Measurements from ENCODE around the gene KCNE1.
A peak's percentile ranks its signal among the peaks of the same experiment; 100 is the strongest.

Gene KCNE1

DNA sequence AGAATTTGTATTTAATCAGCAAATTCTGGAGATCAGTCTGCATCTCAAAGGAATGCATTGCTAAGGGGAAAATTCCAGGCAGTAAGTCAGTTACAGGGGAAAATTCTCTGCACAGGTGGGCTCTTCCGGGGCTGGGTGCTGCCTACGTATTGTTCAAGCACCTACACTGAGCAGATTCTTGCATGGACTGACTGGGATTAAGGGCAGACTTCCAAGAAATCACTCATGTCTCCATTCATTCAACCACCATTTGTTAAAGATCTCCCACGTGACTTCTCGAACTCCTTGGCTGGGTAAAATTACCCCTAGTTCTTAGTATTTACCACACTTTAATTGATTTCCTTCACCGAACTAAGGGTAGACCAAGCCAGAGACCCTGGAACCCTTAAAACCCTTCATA, 28.2 kb upstream of the KCNE1 start:
- H3K27ac ChIP-seq, result no peak overlapping the region
- no peak overlapping the region for H3K4me3 ChIP-seq
- H3K4me2 ChIP-seq, result no peak overlapping the region
- no peaks in the 10 kb centered on the region for H3K27me3 ChIP-seq
- H3K9me3 ChIP-seq, result peaks cover 19% of the 10 kb centered on the region; the same call in 1 of the 2 replicates
- H3K36me3 ChIP-seq, result no peaks in the 10 kb centered on the region
- peaks cover 16% of the 10 kb centered on the region for H3K4me1 ChIP-seq
- peaks cover 6% of the 10 kb centered on the region; the same call in 1 of the 2 replicates for H4K20me1 ChIP-seq
- TF ChIP-seq Cebpa-rat (IDR thresholded peaks at IDR 0.05), result no peak
- no peak overlapping the region for H3K9ac ChIP-seq

DNA sequence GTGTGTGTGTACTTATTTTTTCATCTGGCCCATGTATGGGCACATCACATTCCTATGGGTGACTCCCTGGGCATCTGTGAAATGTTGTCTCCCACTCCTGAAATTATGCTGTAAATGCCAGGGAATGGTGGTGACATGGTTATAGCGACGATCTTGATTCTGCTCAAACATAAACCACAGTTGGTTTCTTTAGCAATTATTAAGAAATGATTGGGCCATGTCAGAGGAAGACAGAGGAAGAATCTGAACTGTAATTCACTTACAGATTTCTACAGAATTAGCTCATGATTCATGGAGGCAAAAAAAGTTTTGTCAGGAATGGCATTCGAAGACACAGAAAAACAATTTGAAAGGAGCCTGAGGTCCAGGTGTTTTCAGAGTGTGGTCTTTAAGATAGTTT, 25.8 kb upstream of the KCNE1 start:
- peaks cover 15% of the 10 kb centered on the region for H3K4me1 ChIP-seq
- H3K4me3 ChIP-seq, result no peak overlapping the region
- H4K20me1 ChIP-seq, result peaks cover 6% of the 10 kb centered on the region; the same call in 1 of the 2 replicates
- H3K27ac ChIP-seq, result no peak overlapping the region
- no peaks in the 10 kb centered on the region for H3K27me3 ChIP-seq
- no peak overlapping the region for H3K9ac ChIP-seq
- peaks cover 10% of the 10 kb centered on the region; the same call in 1 of the 2 replicates for H3K9me3 ChIP-seq
- no peak for TF ChIP-seq Cebpa-rat (IDR thresholded peaks at IDR 0.05)
- H3K36me3 ChIP-seq, result no peaks in the 10 kb centered on the region
- no peak overlapping the region for H3K4me2 ChIP-seq

DNA sequence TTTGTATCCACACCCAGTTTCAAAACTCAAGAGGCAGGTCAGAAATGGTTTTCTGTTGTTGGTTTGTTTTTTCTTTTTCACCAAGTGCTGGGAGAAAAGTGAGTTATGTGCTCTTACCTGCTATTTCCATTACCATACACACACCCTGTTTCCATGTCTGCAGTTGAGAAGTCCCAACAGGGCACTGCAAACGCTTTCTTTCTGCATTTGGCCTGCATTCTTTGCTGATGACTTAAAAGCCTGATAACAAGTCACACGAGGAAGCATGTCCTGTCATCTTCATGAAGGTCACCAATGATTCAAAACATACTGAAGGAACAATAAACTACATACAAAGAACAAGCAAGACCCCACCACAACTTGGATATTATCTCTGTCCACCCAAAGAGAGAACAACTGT, 24.8 kb upstream of the KCNE1 start:
- Histone ChIP-seq H3K9ac (no peak overlapping the region), H4K20me1 (peaks cover 6% of the 10 kb centered on the region; the same call in 1 of the 2 replicates), H3K9me3 (no peaks in the 10 kb centered on the region), H3K27ac (no peak overlapping the region), H3K4me3 (no peak overlapping the region), H3K4me2 (no peak overlapping the region), H3K4me1 (peaks cover 15% of the 10 kb centered on the region), H3K36me3 (no peaks in the 10 kb centered on the region), H3K27me3 (no peaks in the 10 kb centered on the region)
- TF ChIP-seq Cebpa-rat (IDR thresholded peaks at IDR 0.05), result no peak

DNA sequence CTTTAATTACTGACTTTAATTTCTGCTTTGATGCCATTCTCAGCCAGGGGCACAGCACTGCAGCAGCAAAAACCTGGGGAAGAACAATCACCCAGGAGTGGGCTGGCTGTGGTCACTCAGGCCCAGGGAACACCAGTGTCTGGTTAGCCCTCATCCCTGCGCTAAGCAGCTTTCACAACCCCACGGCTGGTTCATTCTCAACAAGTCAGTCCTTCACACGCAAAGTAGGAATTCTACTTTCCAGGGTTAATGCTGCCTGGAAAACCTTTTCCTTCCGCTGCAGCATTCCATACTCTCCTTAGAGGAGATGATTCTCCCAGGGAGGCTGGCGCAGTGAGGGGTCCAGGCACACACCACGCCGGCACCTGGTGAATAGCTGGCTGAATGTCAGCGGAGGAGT, 24.3 kb upstream of the KCNE1 start:
- H3K9me3 ChIP-seq, result no peaks in the 10 kb centered on the region
- no peaks in the 10 kb centered on the region for H3K27me3 ChIP-seq

DNA sequence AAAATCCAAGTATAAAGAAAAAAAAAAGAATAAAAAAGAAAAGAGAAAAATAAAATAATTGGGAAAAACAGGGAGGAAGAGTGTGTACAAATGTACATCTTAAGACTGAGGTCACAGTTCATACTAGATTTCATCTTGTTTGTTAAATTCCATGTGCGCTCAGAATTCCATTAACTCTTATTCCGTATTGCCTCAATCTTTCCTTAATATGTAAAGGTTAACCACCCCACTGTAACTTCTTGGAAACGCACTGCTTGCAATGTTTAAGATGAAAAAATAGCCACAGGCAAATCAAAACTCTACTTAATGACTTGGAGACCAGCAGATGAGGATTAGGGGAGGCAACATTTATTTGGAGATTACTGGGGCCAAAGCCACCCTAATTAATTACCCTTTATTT, 23.9 kb upstream of the KCNE1 start:
- H3K9ac ChIP-seq, result no peak overlapping the region
- H3K4me1 ChIP-seq, result peaks cover 15% of the 10 kb centered on the region
- no peak overlapping the region for H3K4me2 ChIP-seq
- no peak overlapping the region for H3K27ac ChIP-seq
- H3K27me3 ChIP-seq, result no peaks in the 10 kb centered on the region
- peaks cover 6% of the 10 kb centered on the region; the same call in 1 of the 2 replicates for H4K20me1 ChIP-seq
- H3K4me3 ChIP-seq, result no peak overlapping the region
- H3K9me3 ChIP-seq, result no peaks in the 10 kb centered on the region
- no peak for TF ChIP-seq Cebpa-rat (IDR thresholded peaks at IDR 0.05)
- H3K36me3 ChIP-seq, result no peaks in the 10 kb centered on the region

More for the DNA sequence above, 24.3 kb upstream of the KCNE1 start:
- H3K4me3 ChIP-seq, result no peak overlapping the region
- H3K9ac ChIP-seq, result no peak overlapping the region
- no peaks in the 10 kb centered on the region for H3K36me3 ChIP-seq
- peaks cover 6% of the 10 kb centered on the region; the same call in 1 of the 2 replicates for H4K20me1 ChIP-seq
- no peak overlapping the region for H3K27ac ChIP-seq
- H3K4me2 ChIP-seq, result no peak overlapping the region
- H3K4me1 ChIP-seq, result peaks cover 15% of the 10 kb centered on the region
- TF ChIP-seq Cebpa-rat (IDR thresholded peaks at IDR 0.05), result no peak

DNA sequence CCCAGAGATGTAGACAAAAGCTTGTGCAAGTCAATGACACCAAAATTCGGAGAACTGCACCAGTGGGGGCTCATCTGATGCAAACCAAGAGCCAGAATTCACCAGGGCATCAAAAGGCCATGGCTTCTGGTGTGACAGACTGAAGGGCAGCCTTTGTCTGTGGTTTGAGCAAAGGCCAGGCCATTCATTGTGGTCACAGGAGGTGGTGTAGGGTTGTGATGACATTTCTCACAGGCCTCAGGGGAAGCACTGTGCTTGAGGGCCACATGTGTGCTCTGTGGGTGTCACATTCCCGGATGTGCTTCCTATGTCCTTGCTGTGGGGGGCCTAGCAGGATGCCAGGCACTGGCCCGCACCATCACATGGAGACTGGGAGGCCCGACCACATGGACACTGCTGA, 22.5 kb upstream of the KCNE1 start:
- peaks cover 6% of the 10 kb centered on the region; the same call in 1 of the 2 replicates for H4K20me1 ChIP-seq
- no peak overlapping the region for H3K4me3 ChIP-seq
- H3K9me3 ChIP-seq, result no peaks in the 10 kb centered on the region
- no peak overlapping the region for H3K27ac ChIP-seq
- TF ChIP-seq Cebpa-rat (IDR thresholded peaks at IDR 0.05), result no peak
- H3K36me3 ChIP-seq, result no peaks in the 10 kb centered on the region
- no peaks in the 10 kb centered on the region for H3K27me3 ChIP-seq
- no peak overlapping the region for H3K9ac ChIP-seq
- peak overlapping the region; percentile 31; the same call in 1 of the 2 replicates for H3K4me2 ChIP-seq
- peaks cover 15% of the 10 kb centered on the region for H3K4me1 ChIP-seq

DNA sequence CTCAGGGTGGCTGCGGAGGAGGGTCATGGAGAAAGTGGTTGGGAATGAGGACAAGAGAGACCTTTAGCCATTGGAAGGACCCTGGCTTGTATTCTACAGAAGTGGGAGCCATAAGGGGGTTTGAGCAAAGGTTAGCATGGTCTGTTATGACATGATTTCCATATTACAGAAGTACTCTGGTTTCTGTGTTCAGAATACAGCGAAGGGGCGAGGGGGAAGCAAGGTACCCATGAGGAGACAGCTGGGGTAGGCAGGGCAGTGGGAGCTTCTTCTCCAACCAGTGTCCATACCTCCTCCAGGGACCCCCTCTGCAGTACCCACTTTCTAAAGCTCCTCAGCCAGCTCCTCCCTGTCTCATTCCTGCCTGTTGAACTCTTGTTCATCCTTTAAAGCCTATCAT, 21.9 kb upstream of the KCNE1 start:
- Histone ChIP-seq H3K9me3 (no peaks in the 10 kb centered on the region), H3K27ac (no peak overlapping the region), H3K4me2 (no peak overlapping the region), H3K36me3 (no peaks in the 10 kb centered on the region), H3K4me1 (peaks cover 15% of the 10 kb centered on the region), H3K27me3 (no peaks in the 10 kb centered on the region), H3K4me3 (no peak overlapping the region), H4K20me1 (peaks cover 6% of the 10 kb centered on the region; the same call in 1 of the 2 replicates), H3K9ac (no peak overlapping the region)
- TF ChIP-seq Cebpa-rat (IDR thresholded peaks at IDR 0.05), result no peak

DNA sequence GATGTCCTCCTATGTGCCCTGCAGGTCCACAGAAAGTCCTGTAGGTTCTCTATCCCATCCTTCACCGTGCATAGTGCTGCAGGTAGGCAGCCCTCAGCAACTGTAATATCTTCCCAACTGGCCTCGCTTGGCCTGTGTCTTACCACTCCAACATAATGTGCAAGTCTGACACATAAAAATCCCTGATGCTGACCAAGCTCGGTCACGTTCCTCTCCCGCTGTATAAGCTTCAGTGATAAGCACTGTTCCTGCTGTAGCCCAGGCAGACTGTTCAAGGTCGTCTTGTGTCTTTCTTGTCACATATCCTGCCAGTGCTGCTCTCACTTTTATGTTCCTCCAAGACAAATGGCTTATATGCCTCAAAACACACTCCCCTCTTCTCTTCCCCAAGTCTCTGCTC, 19.4 kb upstream of the KCNE1 start:
- H3K27me3 ChIP-seq, result no peaks in the 10 kb centered on the region
- H3K9me3 ChIP-seq, result no peaks in the 10 kb centered on the region
- H3K4me1 ChIP-seq, result peaks cover 22% of the 10 kb centered on the region
- no peaks in the 10 kb centered on the region for H3K36me3 ChIP-seq
- no peak for TF ChIP-seq Cebpa-rat (IDR thresholded peaks at IDR 0.05)
- no peak overlapping the region for H3K4me2 ChIP-seq
- peaks cover 4% of the 10 kb centered on the region; the same call in 1 of the 2 replicates for H4K20me1 ChIP-seq
- no peak overlapping the region for H3K27ac ChIP-seq
- H3K4me3 ChIP-seq, result no peak overlapping the region
- no peak overlapping the region for H3K9ac ChIP-seq

DNA sequence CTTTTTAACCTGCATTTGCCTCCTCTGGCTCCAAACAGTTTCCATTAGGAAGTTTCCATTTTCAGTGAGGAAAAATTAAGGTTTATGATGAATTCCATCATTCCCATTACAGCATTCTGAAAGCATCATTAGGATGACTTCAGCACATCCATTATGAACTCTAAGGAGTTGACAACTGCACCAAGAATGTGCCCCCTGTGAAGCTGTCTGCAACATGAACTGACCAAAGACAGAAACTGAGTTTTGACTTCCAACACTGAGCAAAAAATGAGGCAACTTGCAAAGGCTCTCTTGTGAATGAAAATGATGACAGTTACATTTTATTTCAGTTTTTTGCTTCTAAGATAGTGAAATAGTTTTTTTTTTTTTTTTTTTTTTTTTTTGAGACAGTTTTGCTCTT, 18.3 kb upstream of the KCNE1 start:
- no peak overlapping the region for H3K27ac ChIP-seq
- H4K20me1 ChIP-seq, result no peaks in the 10 kb centered on the region; the same call in 1 of the 2 replicates
- H3K36me3 ChIP-seq, result no peaks in the 10 kb centered on the region
- TF ChIP-seq Cebpa-rat (IDR thresholded peaks at IDR 0.05), result no peak
- H3K4me3 ChIP-seq, result no peak overlapping the region
- H3K27me3 ChIP-seq, result no peaks in the 10 kb centered on the region
- no peak overlapping the region for H3K4me2 ChIP-seq
- no peaks in the 10 kb centered on the region for H3K9me3 ChIP-seq
- no peak overlapping the region for H3K9ac ChIP-seq
- peaks cover 20% of the 10 kb centered on the region for H3K4me1 ChIP-seq

DNA sequence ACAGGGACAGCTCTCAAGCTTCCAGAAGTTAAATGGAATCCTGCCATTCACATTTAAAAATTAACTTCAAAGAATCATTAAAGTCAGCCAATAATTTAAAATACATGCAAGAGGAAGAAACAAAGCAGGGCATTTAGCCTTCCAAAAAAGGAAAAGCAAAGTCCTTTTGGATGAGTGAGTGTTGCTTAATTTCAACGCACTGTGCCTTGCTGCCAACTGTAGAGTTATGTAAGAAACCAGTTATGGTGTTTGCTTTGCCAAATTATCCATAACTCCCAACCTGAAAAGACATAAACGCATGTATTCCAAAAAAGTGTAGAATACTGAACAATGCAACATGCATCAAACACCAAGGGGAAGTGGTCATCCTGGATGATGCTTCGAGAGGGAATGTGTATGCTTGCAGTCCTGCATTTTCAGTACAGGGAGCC, 16.1 kb upstream of the KCNE1 start:
- Histone ChIP-seq H3K27me3 (no peaks in the 10 kb centered on the region), H3K4me1 (peaks cover 9% of the 10 kb centered on the region), H3K4me3 (no peak overlapping the region), H3K4me2 (no peak overlapping the region), H4K20me1 (peaks cover 7% of the 10 kb centered on the region; the same call in 1 of the 2 replicates), H3K36me3 (peaks cover 5% of the 10 kb centered on the region; the same call in 1 of the 2 replicates), H3K9ac (no peak overlapping the region), H3K27ac (no peak overlapping the region), H3K9me3 (no peaks in the 10 kb centered on the region)
- no peak for TF ChIP-seq Cebpa-rat (IDR thresholded peaks at IDR 0.05)

Measured in BLaER1 (cell line).